K562 (cell line): ENCODE measurements around the gene MBP.

Experiments used
- CBX3 ChIP-seq, 2 experiments: IDR thresholded peaks; 1 replicate in 1 of 2; 2 replicates in 1 of 2; pipeline ENCODE4 v1.6.1; 2012; ENCODE audit warnings: inconsistent platforms in 2 of 2, low read length in 2 of 2, borderline replicate concordance in 1 of 2, control low read depth in 1 of 2
- POLR2A ChIP-seq: fragments of 450-650 bp; conservative IDR thresholded peaks from 2 replicates; pipeline ENCODE4 v1.6.1; 2016
- POLR2G ChIP-seq: fragments of 200-400 bp; formaldehyde crosslinking; IDR thresholded peaks from 2 replicates; pipeline ENCODE4 v1.6.1; 2017; ENCODE audit warnings: low read depth, mild to moderate bottlenecking, antibody characterized with exemption, low read length, moderate library complexity
- RAD51 ChIP-seq: fragments of 450-650 bp; IDR thresholded peaks from 2 replicates; pipeline ENCODE4 v1.7.1; 2016; ENCODE audit warnings: low read depth, mild to moderate bottlenecking, borderline replicate concordance
- SAFB2 ChIP-seq: fragments of 200-400 bp; formaldehyde crosslinking; IDR thresholded peaks from 2 replicates; pipeline ENCODE4 v1.6.1; 2018; ENCODE audit warnings: borderline replicate concordance, low read length, low read depth, moderate library complexity; ENCODE audit not compliant: severe bottlenecking
- SFPQ ChIP-seq: fragments of 200-400 bp; formaldehyde crosslinking; IDR thresholded peaks from 2 replicates; pipeline ENCODE4 v1.6.1; 2017; ENCODE audit warnings: mild to moderate bottlenecking, low read depth, low read length, moderate library complexity
- TBP ChIP-seq: optimal IDR thresholded peaks from 2 replicates; pipeline ENCODE3; 2011; ENCODE audit warnings: low read depth, low read length, improper control_type of control experiment
- TFE3 ChIP-seq: fragments of 450-650 bp; formaldehyde crosslinking; IDR thresholded peaks from 2 replicates; pipeline ENCODE4 v1.4.0; 2020; ENCODE audit warnings: mild to moderate bottlenecking, mixed read lengths
- ZFP1 ChIP-seq: fragments of 450-650 bp; formaldehyde crosslinking; IDR thresholded peaks from 2 replicates; pipeline ENCODE4 v1.4.0; 2020; ENCODE audit warnings: mild to moderate bottlenecking, mixed read lengths
- ZNF780A ChIP-seq: fragments of 250-450 bp; sonication (Bioruptor Pico); IDR thresholded peaks from 2 replicates; pipeline ENCODE4 v1.5.0; 2021; ENCODE audit warnings: mild to moderate bottlenecking

DNA sequence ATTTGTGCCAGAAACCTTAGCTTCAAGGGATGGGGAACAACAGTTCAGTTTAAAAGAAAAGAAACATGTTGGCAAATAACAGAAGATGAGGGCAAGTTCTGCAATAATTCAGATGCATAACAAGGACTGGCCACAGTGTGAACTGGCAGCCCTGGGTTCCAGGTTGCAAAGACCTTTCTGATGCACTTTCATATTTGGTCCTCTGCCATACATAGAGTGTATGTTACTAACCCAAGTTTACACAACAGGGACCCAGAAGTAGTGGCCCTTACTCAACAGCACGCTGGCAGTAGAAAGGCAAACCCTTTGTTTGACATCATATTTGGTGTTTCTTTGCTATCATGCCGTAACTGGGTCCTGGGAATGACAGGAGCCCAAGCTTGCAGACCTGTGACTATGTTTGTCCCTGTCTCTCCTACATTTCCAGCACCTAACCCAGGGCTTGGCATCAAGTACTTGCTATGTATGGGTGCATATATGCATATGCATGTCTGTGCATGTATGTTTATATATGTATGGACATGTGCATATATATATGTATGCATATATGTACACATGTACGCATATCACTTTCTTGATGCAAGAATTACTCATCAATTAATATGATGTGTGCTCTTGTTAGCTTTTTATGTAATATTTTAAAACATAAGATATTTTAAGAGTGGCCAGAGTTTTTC, 94.3 kb downstream of the MBP start:
- TF ChIP-seq ZFP1 (CRISPR knock-in tag): no peak
- no peak for TF ChIP-seq SFPQ
- TF ChIP-seq POLR2A: no peak
- no peak for TF ChIP-seq TBP
- no peak for TF ChIP-seq RAD51
- TF ChIP-seq SAFB2: no peak
- TF ChIP-seq TFE3: no peak
- TF ChIP-seq CBX3 (IDR thresholded peaks at IDR 0.05; ENCODE audit: borderline replicate concordance in 1 of 2, low read length in 2 of 2): no peak
- TF ChIP-seq ZNF780A (CRISPR knock-in tag): no peak
- no peak for TF ChIP-seq POLR2G
